Activated T-cell treated with anti-CD3 and anti-CD28 coated beads for 24 hours (primary cell): Measurements from ENCODE around the gene PARVA.

ENCODE experiments used
- DNase-seq: peaks from one replicate; pipeline ENCODE4 v3.0.0-alpha.2; 2020; ENCODE audit warnings: low read depth

The PARVA gene

GRCh38 chr11:12556788-12557384 is 179.5 kb downstream of the PARVA start:
- no peak for DNase-seq

- DNase-seq: no peak
Measured at GRCh38 chr11:12559011-12559410, 181.6 kb downstream of the PARVA start.

- DNase-seq: no peak
Measured at GRCh38 chr11:12560362-12560761, 183.0 kb downstream of the PARVA start.

- DNase-seq: no peak
Measured at GRCh38 chr11:12560861-12561260, 183.5 kb downstream of the PARVA start.

- no peak for DNase-seq
Measured at GRCh38 chr11:12564012-12564411, 186.6 kb downstream of the PARVA start.

- DNase-seq: no peak
Measured at GRCh38 chr11:12565406-12565805, 188.0 kb downstream of the PARVA start.

GRCh38 chr11:12567746-12568460 is 190.5 kb downstream of the PARVA start:
- DNase-seq: no peak

- DNase-seq: no peak
Measured at GRCh38 chr11:12569499-12570425, 192.4 kb downstream of the PARVA start.

GRCh38 chr11:12573707-12574485 is 196.5 kb downstream of the PARVA start:
- DNase-seq: no peak

GRCh38 chr11:12577725-12578644 is 200.6 kb downstream of the PARVA start:
- DNase-seq: no peak

GRCh38 chr11:12581416-12581815 is 204.0 kb downstream of the PARVA start:
- DNase-seq: no peak

- DNase-seq: no peak
Measured at GRCh38 chr11:12581923-12582322, 204.6 kb downstream of the PARVA start.
